ENCODE data around the gene RNF168.
"Not testable (repeated sequence)": the region's sequence is repeated elsewhere in the genome, so short reads cannot be mapped to it uniquely, and the experiment has no call there.

The RNF168 gene

DNA sequence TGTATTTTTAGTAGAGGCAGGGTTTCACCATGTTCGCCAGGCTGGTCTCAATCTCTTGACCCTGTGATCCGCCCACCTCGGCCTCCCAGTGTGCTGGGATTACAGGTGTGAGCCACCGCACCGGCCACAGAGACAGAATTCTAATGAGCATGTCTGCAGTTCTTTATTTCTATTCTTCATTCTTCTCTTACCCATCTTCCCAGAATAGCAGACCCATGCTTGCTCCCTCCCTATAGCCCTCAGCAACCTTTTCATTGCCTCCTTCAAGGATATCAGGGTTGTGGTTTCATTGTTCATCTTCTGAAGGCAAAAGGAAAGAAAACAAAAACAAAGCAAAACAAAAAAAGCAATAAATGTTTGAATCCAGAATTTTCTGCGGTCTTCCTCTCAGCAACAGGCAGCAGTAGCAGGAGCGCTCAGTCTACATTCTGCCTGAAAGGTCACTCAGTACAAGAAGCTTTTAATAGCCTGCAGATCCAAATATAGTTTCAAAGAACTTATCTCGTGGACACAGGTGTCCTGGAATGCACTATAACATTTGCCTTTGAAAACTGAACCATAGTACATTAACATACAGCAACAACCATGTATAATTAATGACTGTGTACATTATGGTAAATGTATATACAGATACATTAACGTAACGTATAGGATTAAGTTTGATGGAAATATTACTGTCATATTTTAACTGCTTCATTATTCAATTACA is 11.5 kb upstream of the RNF168 start, which contains the start of gene SMCO1:
Gene SMCO1, minus strand, starts transcription at position 434 of the 709 bp plus-strand sequence. Its CDS starts 137 bp downstream, at position 297.
- DNase-seq, result no peak

- DNase-seq, result no peak
Measured at GRCh38 chr3:196514350-196514716, 10.8 kb upstream of the RNF168 start.

DNA sequence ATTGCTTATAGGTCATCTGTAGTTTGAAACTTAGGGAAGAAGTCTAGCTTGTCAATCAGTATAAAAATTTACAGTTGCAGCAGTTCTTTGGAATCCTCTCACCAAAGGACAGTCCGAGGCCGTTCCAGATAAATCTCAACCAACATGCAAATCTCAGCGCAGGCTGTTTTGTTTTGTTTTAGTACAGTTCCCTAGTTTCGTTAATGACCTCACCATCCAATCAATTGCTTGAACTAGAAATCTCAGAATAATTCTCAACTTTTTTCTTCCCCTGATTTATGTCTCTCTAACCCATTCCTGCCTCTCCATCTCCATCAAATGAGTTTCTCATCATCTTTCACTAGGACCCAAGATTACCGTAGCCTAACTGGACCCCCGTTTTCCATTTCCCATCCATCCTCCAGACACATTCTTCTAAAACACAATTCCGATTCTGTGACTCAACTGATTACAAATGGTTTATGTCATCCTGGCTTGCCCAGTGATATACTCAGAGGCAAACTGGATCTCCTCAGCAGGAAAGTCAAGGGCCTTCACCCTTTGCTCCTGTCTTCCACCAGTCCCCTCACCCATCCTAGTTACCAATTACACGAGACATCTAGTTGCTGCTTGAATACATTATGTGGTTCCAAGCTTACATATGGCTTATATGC is 10.3 kb upstream of the RNF168 start:
- no peak for DNase-seq

DNA sequence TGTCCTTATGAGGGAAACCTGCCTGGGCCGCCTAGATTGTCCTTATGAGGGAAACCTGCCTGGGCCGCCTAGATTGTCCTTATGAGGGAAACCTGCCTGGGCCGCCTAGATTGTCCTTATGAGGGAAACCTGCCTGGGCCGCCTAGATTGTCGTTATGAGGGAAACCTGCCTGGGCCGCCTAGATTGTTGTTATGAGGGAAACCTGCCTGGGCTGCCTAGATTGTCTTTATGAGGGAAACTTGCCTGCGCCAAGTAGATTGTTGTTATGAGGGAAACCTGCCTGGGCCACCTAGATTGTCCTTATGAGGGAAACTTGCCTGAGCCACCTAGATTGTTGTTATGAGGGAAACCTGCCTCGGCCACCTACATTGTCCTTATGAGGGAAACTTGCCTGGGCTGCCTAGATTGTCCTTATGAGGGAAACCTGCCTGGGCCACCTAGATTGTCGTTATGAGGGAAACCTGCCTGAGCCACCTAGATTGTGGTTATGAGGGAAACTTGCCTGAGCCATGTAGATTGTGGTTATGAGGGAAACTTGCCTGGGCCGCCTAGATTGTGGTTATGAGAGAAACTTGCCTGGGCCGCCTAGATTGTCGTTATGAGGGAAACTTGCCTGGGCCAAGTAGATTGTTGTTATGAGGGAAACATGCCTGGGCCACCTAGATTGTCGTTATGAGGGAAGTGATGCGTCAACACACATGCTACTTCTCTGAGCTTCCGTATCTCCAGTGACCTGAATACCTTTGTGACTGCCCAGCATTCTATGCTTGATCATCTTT is 8.3 kb upstream of the RNF168 start:
- not testable (repeated sequence) for DNase-seq

GRCh38 chr3:196511108-196511507 is 7.5 kb upstream of the RNF168 start:
- DNase-seq, result not testable (repeated sequence)

DNA sequence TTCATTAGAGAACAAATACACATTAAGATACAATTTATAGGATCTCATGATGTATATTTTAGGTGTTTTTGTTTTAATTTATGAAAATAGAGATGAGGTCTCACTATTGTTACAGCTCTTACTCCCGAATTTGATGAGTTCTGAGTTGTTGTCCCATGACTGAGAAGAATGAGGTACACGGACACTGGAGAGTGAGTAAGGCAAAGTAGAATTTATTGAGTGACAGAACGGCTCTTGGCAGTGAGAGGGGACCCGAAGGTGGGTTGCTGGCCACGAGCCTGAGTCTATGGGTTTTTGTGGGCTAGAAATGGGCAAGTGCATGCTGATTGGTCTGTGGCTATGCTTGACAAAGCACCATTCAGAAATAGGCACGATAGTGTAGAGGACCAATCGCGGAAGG is 3.1 kb upstream of the RNF168 start:
- DNase-seq, result no peak

GRCh38 chr3:196504556-196504955 is 988 bp upstream of the RNF168 start:
- no peak for DNase-seq

DNA sequence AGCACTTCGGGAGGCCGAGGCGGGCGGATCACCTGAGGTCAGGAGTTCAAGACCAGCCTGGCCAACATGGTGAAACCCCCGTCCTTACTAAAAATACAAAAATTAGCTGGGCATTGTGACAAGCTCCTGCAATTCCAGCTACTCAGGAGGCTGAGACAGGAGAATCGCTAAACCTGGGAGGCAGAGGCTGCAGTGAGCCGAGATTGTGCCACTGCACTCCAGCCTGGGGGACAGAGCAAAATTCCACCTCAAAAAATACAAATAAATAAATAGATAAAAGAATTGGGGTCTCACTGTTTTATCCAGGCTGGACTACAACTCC is 470 bp upstream of the RNF168 start:
- DNase-seq, result not testable (repeated sequence)

- DNase-seq, result peak; percentile 55 to 57
Measured at GRCh38 chr3:196502775-196503195, 783 bp downstream of the RNF168 start.

DNA sequence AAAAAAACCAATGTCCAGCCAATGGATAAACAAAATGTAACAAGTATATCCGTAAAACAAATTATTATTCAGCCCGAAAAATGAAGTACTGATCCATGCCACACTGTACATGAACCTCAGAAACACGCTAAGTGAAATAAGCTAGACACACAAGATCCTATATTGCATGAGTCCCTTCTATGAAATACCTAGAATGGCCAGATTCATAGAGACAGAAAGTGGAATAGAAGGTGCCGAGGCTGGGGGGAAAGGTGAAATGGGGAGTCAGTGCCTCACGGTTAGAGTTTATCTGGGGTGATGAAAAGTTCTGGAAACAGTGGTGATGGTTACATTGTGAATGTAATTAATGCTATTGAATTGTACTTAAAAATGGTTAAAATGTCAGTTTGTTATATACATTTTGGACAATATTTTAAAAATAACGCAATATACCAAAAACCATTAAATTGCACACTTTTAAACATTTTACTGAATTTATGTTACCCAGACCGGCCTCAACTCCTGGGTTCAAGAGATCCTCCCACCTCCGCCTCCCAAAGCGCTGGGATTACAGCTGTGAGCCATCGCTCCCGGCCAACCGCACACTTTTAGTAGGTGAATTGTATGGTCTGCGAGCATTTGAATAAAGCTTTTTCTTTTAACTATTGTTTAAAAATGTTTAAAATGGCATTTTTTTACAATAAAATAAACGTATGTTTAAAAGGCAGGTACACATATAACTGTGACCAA is 2.1 kb downstream of the RNF168 start:
- peak; percentile 29 to 45 for DNase-seq

- DNase-seq, result no peak
Measured at GRCh38 chr3:196499807-196500524, 3.6 kb downstream of the RNF168 start.

- DNase-seq, result no peak
Measured at GRCh38 chr3:196499061-196499460, 4.5 kb downstream of the RNF168 start.

- DNase-seq, result no peak
Measured at GRCh38 chr3:196498297-196498696, 5.3 kb downstream of the RNF168 start.

GRCh38 chr3:196496183-196496582 is 7.4 kb downstream of the RNF168 start:
- DNase-seq, result no peak

GRCh38 chr3:196493292-196493691 is 10.3 kb downstream of the RNF168 start:
- DNase-seq, result no peak

DNA sequence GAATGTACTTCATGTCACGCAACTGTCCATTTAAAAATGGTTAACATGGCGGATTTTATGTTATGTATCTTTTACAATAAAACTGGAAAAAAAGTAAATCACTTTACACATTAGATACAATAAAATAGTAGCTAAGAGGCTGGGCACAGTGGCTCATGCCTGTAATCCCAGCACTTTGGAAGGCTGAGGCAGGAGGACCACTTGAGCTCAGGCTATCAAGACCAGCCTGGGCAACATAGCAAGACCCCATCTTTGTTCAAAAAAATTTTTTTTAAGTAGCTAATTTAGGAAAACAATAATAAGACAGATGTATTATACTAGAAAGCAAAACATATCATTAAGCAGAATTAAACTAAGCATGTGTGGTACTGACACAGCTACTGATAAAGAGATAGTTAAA is 11.5 kb downstream of the RNF168 start:
- DNase-seq, result no peak

DNA sequence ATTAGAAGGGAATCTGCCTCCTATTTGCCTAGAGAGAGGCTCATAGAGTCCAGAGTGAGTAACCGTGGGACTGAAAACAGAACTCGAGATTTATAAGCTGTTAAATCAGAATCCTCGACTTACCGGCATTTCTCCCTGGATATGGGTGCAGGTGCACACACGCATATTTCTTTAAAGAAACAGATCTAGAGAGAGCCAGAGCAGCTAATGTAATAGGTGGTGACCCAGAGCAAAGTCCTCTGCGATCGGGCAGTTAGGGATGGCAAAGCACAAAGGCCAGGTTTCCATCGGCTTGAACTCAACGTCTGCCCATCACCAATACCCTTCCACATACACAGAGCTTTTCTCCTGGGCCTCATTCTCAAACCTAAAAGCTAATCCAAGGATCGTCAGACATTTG is 13.8 kb downstream of the RNF168 start:
- DNase-seq, result no peak

- DNase-seq, result no peak
Measured at GRCh38 chr3:196486263-196486662, 17.3 kb downstream of the RNF168 start.

DNA sequence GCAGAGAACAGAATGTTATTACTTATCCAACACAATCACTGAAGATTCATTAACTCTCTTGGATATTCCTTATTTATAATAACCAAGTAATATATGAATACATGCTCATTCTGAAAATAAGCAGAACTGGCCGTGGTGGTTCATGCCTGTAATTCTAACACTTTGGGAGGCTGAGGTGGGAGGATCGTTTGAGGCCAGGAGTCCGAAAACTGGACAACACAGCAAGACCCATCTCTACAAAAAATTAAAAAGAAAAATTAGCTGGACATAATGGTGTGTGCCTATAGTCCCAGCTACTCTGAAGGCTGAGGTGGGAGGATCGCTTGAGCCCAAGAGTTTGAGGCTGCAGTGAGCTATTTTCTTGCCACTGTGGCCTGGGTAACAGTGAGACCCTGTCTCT is 25.9 kb downstream of the RNF168 start:
- DNase-seq, result no peak

DNA sequence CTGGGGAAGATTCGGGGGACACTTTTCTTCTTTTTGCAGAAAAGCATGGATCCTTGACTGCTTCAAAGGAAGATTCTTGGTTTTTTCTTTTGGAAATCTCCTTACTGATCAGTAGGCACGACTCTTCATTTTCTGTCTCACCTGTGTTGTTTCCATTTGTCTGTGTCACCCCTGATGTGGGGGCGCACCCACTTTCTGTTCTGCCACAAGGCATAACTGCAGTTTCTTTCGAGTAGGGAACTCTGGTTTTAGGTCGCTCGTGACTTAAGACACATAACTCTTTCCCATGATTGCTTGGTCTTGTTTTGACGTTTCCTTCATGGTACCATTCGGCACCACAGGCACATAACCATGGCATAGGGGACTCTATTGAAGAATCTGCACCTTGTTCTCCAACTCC is 31.3 kb downstream of the RNF168 start:
- DNase-seq, result no peak

GRCh38 chr3:196471551-196471950 is 32.0 kb downstream of the RNF168 start:
- no peak for DNase-seq

DNA sequence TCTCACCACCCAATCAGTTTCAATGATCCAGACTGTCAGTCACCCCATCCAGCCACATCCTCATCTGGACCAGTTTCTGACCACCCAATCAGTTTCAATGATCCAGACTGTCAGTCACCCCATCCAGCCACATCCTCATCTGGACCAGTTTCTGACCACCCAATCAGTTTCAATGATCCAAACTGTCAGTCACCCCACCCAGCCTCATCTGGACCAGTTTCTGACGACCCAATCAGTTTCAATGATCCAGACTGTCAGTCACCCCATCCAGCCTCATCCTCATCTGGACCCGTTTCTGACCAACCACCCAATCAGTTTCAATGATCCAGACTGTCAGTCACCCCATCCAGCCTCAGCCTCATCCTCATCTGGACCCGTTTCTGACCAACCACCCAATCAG is 33.4 kb downstream of the RNF168 start:
- not testable (repeated sequence) for DNase-seq

DNA sequence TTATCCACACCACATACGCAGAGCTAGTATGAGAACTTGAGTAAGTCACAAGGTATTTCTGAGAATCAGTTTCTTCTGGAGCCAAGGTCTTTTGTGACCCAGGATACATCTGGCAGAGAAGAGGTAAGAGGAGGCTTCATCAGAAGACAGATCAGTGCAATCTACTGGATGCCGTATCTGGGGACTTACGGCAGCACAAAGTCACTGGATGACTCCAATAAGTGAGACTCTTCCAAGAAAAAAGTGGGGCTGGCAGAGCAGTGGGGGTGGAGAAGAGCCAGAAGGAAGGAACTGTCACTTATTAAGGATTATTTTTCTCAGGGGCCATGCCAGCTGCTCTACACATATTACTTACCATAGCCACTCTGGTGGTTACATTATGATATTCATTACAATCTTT is 39.8 kb downstream of the RNF168 start:
- peak; percentile 62 to 84 for DNase-seq

Measured in NCI-H524 (cell line).